K562 (cell line): ENCODE measurements around the gene GPR33. TPM values are rescaled to one million over a fixed set of nuclear protein-coding genes. Genes with fewer than 3 reads are reported as not detected.

Source experiments
- BCOR ChIP-seq: fragments of 450-650 bp; IDR thresholded peaks from 2 replicates; pipeline ENCODE4 v1.6.1; 2016
- BMI1 ChIP-seq: fragments of 150-350 bp; IDR thresholded peaks from 2 replicates; pipeline ENCODE4 v1.6.1; 2014; ENCODE audit warnings: low read length
- CBFA2T3 ChIP-seq: fragments of 450-650 bp; IDR thresholded peaks from 2 replicates; pipeline ENCODE4 v1.6.1; 2017
- CGGBP1 ChIP-seq: fragments of 250-450 bp; sonication (Bioruptor Pico); IDR thresholded peaks from 2 replicates; pipeline ENCODE4 v1.9.0; 2021; ENCODE audit warnings: mild to moderate bottlenecking
- FOS ChIP-seq: IDR thresholded peaks from 3 replicates; pipeline ENCODE4 v1.6.1; 2011; ENCODE audit not compliant: insufficient read length; ENCODE audit errors: extremely low read depth
- FOXK1 ChIP-seq: sonication (generic); formaldehyde crosslinking; IDR thresholded peaks from 2 replicates; pipeline ENCODE4 v1.8.0; 2022; ENCODE audit warnings: missing genetic modification reagents, mild to moderate bottlenecking, borderline replicate concordance
- GATAD2B ChIP-seq: fragments of 450-650 bp; IDR thresholded peaks from 2 replicates; pipeline ENCODE4 v1.6.1; 2017; ENCODE audit warnings: mild to moderate bottlenecking, borderline replicate concordance
- HMGN3 ChIP-seq: IDR thresholded peaks from 2 replicates; pipeline ENCODE4 v1.6.1; 2011; ENCODE audit warnings: borderline replicate concordance, low read depth, mild to moderate bottlenecking, mixed read lengths, low read length; ENCODE audit not compliant: insufficient read length; ENCODE audit errors: extremely low read depth
- LEF1 ChIP-seq: fragments of 450-650 bp; IDR thresholded peaks from 2 replicates; pipeline ENCODE4 v1.6.1; 2016; ENCODE audit warnings: mild to moderate bottlenecking
- MAFK ChIP-seq: IDR thresholded peaks from 2 replicates; pipeline ENCODE4 v1.6.1; 2011; ENCODE audit warnings: low read length, improper control_type of control experiment
- MYC ChIP-seq, 2 experiments: fragments of 250-450 bp in 1 of 2; sonication (Bioruptor Pico) in 1 of 2; IDR thresholded peaks; 2 replicates each; pipeline versions ENCODE4 v1.5.1 to v1.6.1; 2012 to 2021; ENCODE audit warnings: low read depth in 2 of 2, borderline replicate concordance in 1 of 2, improper control_type of control experiment in 1 of 2, low read length in 1 of 2, mild to moderate bottlenecking in 1 of 2, moderate library complexity in 1 of 2
- NFYB ChIP-seq: IDR thresholded peaks from 2 replicates; pipeline ENCODE4 v1.6.1; 2011; ENCODE audit warnings: mild to moderate bottlenecking, moderate library complexity; ENCODE audit not compliant: insufficient read length; ENCODE audit errors: extremely low read depth
- POLR2B ChIP-seq: fragments of 450-650 bp; IDR thresholded peaks from 2 replicates; pipeline ENCODE4 v1.6.1; 2018; ENCODE audit warnings: low read depth; ENCODE audit not compliant: partially characterized antibody
- POLR3A ChIP-seq: IDR thresholded peaks from 2 replicates; pipeline ENCODE4 v1.6.1; 2011; ENCODE audit warnings: borderline replicate concordance, mild to moderate bottlenecking, moderate library complexity; ENCODE audit not compliant: insufficient read length, insufficient read depth; ENCODE audit errors: extremely low read depth
- RBM22 ChIP-seq: fragments of 200-400 bp; formaldehyde crosslinking; IDR thresholded peaks from 2 replicates; pipeline ENCODE4 v1.6.1; 2018; ENCODE audit warnings: low read length, low read depth; ENCODE audit not compliant: poor library complexity, severe bottlenecking
- RNF219 ChIP-seq: fragments of 250-450 bp; sonication (Bioruptor Pico); IDR thresholded peaks from 2 replicates; pipeline ENCODE4 v1.5.0; 2022; ENCODE audit warnings: mild to moderate bottlenecking
- STAG1 ChIP-seq: sonication (generic); formaldehyde crosslinking; IDR thresholded peaks from 2 replicates; pipeline ENCODE4 v1.5.0; 2020; ENCODE audit warnings: missing genetic modification reagents, borderline replicate concordance
- TAF15 ChIP-seq: fragments of 200-400 bp; formaldehyde crosslinking; IDR thresholded peaks from 2 replicates; pipeline ENCODE4 v1.6.1; 2017; ENCODE audit warnings: mild to moderate bottlenecking, low read depth, low read length, moderate library complexity
- THRB ChIP-seq: fragments of 450-650 bp; formaldehyde crosslinking; conservative IDR thresholded peaks from 2 replicates; pipeline ENCODE4 v1.4.0; 2022; ENCODE audit warnings: mild to moderate bottlenecking, missing genetic modification characterization
- TRIM24 ChIP-seq, 2 experiments: fragments of 450-650 bp; IDR thresholded peaks; 2 replicates each; pipeline ENCODE4 v1.6.1; 2016
- VEZF1 ChIP-seq: fragments of 200-800 bp; sonication (Bioruptor generic); IDR thresholded peaks from 2 replicates; pipeline ENCODE4 v1.6.1; 2017; ENCODE audit warnings: missing genetic modification characterization, missing compliant biosample characterization
- XRCC5 ChIP-seq: fragments of 200-400 bp; formaldehyde crosslinking; IDR thresholded peaks from 2 replicates; pipeline ENCODE4 v1.6.1; 2017; ENCODE audit warnings: low read depth, mild to moderate bottlenecking, low read length
- ZNF146 ChIP-seq: IDR thresholded peaks from one replicate; pipeline ENCODE4 v1.6.1; 2018; ENCODE audit warnings: missing compliant biosample characterization; ENCODE audit not compliant: unreplicated experiment
- ZNF324 ChIP-seq: fragments of 250-450 bp; sonication (Bioruptor Pico); IDR thresholded peaks from 2 replicates; pipeline ENCODE4 v1.4.0; 2020; ENCODE audit warnings: mild to moderate bottlenecking
- polyA plus RNA-seq, 8 experiments: library from polyadenylated mRNA; depleted of rRNA in 4 of 8; stranded (reverse) in 5 of 8; unstranded in 3 of 8; fragments of >200 nt; fragmentation: Nextera tagmentation in 2 of 8; fragmentation: Illumina TruSeq in 1 of 8; extraction: Ambion mirVana in 2 of 8; extraction: Trizol in 1 of 8; gene quantifications; 2 replicates each; pipeline versions ENCODE4 v1.2.1 to v1.2.3, GENCODE V29; 2011 to 2014; ENCODE audit warnings: inconsistent platforms in 1 of 8, missing spikeins in 1 of 8
- total RNA-seq, 7 experiments: library from RNA; depleted of rRNA in 6 of 7; stranded (reverse); fragments of >200 nt in 6 of 7; fragmentation: Illumina TruSeq in 2 of 7; extraction: Trizol in 2 of 7; gene quantifications; 2 replicates each; pipeline versions ENCODE4 v1.2.1 to v1.2.3, GENCODE V29; 2011 to 2021; ENCODE audit warnings: low replicate concordance in 1 of 7

GPR33 gene
- total and polyA plus RNA-seq, 9 of the 15 experiments (the other 6 are each of a cell fraction or from before 2014, with no cell fraction given): not detected

- no peak for TF ChIP-seq RNF219
- peak; percentile 47; the same call in 1 of the 2 replicates for TF ChIP-seq FOXK1 (CRISPR knock-in tag)
- peak; percentile 53 for TF ChIP-seq RBM22
- TF ChIP-seq MYC (IDR thresholded peaks at IDR 0.05; ENCODE audit: low read depth, low read length): peak; percentile 87
- TF ChIP-seq MYC (CRISPR knock-in tag; IDR thresholded peaks at IDR 0.05; ENCODE audit: borderline replicate concordance, low read depth): peak; percentile 76; the same call in 1 of the 2 replicates
- TF ChIP-seq LEF1: no peak
- no peak for TF ChIP-seq NFYB
- TF ChIP-seq TAF15: no peak
- TF ChIP-seq POLR2B: peak; percentile 77
- TF ChIP-seq CGGBP1 (CRISPR knock-in tag): 0 out of 2 replicates have a peak, but pooled peaks have one; percentile 31
- TF ChIP-seq THRB (CRISPR knock-in tag): no peak
- no peak for TF ChIP-seq FOS
- TF ChIP-seq STAG1 (CRISPR knock-in tag): no peak
- peak; percentile 90 for TF ChIP-seq VEZF1 (CRISPR knock-in tag)
- TF ChIP-seq TRIM24 (IDR thresholded peaks at IDR 0.05): no peak
- no peak for TF ChIP-seq POLR3A
- TF ChIP-seq ZNF146: no peak
- TF ChIP-seq BCOR: peak; percentile 15; the same call in 1 of the 2 replicates
- TF ChIP-seq GATAD2B: no peak
- peak; percentile 45 for TF ChIP-seq HMGN3
- no peak for TF ChIP-seq CBFA2T3
- no peak for TF ChIP-seq XRCC5
- no peak for TF ChIP-seq MAFK
- no peak for TF ChIP-seq ZNF324 (CRISPR knock-in tag)
- no peak for TF ChIP-seq BMI1
Observed at GRCh38 chr14:31456841-31457664, 30.8 kb downstream of the GPR33 start, which contains the start of gene DTD2 (continued).
